EL (cell line): ENCODE measurements around the gene SMIM38.
"Not testable (repeated sequence)": the region's sequence is repeated elsewhere in the genome, so short reads cannot be mapped to it uniquely, and the experiment has no call there.

ENCODE experiments used
- DNase-seq: peaks from one replicate; pipeline ENCODE4 v3.0.0-alpha.2; 2016

SMIM38 gene

GRCh38 chr11:69141742-69142141, 14.0 kb upstream of the SMIM38 start:
- DNase-seq, result no peak

DNA sequence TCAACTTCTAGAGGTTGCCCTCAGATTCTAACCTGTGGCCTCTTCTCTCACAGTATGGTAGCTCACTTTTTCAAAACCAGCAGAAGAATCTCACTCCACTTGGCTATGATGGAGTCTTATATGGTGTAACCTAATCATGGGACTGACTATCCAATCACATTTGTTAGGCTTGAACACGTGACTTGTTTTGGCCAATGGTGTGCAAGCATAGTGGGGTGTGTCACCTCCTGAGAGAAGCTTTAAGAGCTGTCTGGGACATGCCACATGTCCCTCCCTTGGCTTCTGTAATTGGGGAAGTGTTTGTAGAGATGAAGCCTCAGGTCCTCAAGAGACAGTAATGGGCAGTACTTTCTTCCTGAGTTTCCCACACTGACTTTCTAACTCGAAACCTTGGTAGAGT, 12.8 kb upstream of the SMIM38 start:
- no peak for DNase-seq

GRCh38 chr11:69144316-69145049, 11.3 kb upstream of the SMIM38 start:
- DNase-seq, result no peak

GRCh38 chr11:69145050-69145380, 10.7 kb upstream of the SMIM38 start:
- no peak for DNase-seq

GRCh38 chr11:69148377-69148762, 7.4 kb upstream of the SMIM38 start:
- DNase-seq, result no peak

DNA sequence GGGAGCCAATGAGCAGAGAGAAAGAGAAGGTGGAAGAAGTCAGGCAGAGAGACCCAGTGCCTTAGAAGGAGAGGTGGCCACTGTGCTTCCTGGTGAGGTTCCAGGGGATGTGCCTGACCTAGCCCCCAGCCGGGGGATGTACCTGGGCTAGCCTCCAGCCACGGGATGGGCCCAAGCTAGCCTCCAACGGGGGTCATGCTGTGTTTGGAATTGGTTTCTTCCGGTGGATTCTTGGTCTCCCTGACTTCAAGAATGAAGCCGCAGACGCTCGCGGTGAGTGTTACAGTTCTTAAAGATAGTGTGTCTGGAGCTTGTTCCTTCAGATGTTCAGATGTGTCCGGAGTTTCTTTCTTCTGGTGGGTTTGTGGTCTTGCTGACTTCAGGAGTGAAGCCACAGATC, 6.9 kb upstream of the SMIM38 start:
- DNase-seq, result no peak

DNA sequence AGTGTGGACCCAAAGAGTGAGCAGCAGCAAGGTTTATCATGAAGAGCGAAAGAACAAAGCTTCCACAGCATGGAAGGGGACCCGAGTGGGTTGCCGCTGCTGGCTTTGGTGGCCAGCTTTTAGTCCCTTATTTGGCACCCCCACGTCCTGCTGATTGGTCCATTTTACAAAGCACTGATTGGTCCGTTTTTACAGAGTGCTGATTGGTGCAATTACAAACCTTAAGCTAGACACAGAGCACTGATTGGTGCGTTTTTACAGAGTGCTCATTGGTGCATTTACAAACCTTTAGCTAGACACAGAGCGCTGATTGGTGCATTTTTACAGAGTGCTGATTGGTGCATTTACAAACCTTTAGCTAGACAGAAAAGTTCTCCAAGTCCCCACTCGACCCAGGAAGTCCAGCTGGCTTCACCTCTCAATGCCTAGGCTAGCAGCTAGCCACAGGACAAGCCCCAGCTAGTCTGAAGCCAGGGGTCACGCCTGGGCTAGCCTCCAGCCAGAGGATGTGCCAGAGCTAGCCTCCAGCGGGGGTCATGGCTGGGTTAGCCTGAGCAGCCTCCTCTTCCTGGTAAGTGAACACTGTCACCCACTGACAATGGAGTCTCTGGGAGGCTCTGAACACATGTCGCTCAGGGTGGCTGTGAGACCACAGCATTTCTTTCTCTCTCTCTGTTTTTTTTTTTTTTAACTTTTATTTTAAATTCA, 6.2 kb upstream of the SMIM38 start:
- DNase-seq, result not testable (repeated sequence)

- DNase-seq, result no peak
Observed at GRCh38 chr11:69150175-69150574, 5.6 kb upstream of the SMIM38 start.

GRCh38 chr11:69151836-69152235, 3.9 kb upstream of the SMIM38 start:
- DNase-seq, result no peak

DNA sequence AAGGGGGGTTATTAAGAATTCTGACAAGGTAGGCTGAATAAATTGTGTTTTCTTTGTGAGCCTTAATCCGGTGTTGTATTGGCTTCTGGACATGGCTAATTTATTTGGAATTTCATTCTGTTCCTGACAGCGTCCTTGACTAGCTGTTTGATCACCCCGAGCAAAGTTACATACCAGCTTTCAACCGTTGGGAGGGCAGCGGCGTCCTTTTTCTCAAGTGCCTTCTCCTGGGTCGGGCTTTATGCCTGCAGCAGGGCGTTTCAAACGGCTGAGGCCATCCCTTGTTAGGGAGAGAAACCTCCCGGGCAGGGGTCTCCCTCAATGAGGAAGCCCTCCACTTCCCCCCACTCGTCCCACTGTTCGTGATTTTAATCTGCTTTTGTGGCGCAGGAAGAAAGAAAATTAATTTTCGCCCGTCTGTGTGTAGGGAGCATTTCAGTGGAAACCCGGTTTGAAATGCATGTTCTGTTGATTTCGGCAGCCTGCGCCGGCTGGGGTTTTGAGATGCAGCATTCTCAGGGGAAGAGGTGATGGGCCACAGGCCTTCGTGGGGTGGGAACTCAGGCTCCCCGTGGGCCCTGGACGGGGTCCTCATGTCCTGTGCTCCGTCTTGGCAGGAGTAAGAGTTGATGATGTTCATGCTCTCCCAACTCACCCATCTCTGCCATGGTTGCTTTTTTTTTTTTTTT, 2.9 kb upstream of the SMIM38 start:
- DNase-seq, result no peak

GRCh38 chr11:69153661-69154060, 2.1 kb upstream of the SMIM38 start:
- peak; percentile 45 for DNase-seq

DNA sequence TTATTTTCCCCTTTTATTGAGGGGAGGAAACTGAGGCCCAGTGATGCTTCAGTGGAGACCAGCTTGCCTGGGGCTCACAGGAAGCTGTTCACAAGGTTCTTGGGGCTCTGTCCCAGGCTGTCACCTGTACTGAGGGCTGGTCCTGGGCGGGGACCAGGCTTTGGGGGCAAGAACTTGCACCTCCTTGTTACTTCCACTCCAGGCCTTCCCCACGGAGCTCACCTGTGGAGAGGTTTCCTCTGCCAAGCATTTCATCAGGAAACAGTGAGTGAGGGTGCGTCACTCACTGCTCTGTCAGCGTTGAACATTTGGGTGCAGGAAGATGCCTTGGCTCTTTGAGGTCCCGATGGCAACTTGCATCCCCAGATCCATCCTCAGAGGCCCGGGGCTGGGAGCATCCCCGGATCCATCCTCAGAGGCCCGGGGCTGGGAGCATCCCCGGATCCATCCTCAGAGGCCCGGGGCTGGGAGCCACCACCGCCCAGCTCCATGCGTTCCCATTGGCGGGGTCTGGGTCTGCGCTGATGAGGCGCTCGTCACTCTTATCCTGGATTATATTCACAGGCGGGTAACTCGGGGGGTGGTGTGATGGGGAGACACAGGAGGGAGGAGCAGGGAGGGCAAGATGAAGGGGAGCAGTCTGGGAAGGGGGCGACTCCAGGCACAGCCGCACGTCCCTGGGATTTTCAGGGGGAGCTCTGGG, 1.4 kb upstream of the SMIM38 start:
- DNase-seq, result no peak

- DNase-seq, result no peak
Observed at GRCh38 chr11:69154938-69155301, 815 bp upstream of the SMIM38 start.

DNA sequence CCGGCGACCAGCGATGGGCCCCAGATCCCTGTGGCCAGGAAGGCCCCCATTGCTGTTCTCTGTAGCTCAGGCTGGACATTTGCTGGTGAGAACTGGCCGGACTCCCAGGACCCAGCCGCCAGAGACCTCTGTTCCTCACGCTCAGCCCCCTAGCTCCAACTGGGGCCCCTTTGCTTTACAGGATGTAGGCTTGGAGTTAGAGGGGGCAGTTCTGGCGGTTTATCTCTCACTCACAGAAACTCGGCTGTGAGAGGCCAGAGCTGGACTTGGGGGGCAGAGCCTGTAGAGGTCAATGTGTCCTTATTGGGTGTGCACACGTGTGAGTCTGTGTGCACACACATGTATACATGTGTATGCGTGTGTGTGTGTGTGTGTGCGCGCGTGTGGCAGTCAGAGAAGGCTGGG, 502 bp downstream of the SMIM38 start:
- DNase-seq, result no peak

GRCh38 chr11:69156673-69157155, 979 bp downstream of the SMIM38 start:
- DNase-seq, result peak; percentile 31

GRCh38 chr11:69157156-69157821, 1.6 kb downstream of the SMIM38 start:
- peak; percentile 68 for DNase-seq

GRCh38 chr11:69157822-69158231, 2.1 kb downstream of the SMIM38 start:
- no peak for DNase-seq

DNA sequence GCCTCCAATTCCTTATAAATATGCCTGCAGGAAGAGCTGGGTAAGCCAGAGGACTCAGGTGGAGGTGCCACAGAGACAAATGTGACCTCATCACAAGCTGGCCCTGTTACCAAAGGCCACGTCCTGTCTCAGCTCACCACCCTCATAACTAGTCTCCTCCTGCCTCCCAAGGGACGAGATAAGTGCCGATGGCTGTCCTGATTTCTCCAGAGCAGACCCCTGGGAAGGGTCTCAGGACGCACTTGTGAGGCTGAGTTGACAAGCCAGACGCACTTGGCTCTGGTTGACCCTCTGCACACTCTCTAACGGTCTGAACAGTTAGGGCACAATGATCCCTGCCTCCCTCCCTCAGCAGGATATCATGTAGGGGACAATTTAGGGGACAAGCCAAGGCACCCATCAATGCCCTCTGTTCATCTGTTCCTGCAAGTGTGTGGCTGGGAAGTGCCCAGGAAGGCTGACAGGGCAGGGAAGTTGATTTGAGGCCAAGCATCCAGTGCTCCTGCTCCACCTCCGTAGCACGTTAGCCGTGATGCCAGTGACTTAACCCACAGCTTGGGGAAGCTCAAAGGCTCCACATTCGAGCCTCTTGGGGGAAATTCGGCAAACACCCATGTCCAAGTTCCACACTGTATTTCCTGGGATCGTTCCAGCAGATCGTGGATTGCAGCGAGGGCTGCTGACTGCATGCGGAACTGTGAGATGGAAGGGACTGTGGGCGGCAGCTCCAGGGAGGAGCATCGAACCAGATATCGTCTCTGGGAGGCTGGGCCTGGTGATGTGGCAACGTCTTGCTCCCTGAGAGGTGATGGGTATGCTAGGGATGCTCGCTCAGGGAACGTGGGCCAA, 2.8 kb downstream of the SMIM38 start:
- no peak for DNase-seq

DNA sequence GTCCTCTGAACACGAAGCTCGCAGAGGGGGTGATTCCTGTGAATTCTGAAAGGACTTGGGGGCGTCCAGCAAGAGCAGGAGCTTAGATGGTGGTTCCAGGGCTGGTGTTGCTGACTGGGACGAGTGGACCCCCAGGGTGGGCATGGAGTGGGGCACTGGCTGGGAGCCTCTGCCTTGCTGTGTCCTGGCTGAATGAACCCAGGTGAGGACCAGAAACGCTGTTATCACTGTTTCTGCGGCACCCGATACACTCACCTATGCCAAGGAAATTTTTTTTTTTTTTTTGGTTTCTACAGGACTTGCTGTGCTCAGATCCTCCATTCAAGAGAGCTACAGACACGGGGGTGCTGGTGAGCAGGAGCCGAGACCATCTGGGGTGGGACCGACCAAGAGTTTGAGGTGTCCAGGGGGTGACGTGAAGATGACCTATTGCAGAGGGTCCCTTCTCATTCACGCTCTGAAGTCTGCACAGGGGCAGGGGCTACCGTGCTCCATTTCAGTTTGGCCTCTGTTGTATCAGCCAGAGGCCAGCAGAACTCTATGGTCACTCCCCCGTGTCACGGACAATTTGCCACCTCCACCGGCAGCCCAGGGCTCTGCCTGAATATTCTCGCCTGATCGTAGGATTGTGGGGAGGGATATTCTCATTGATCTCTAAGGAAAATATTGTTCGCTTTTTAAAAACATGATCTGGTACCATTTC, 3.6 kb downstream of the SMIM38 start:
- DNase-seq, result no peak

- no peak for DNase-seq
Observed at GRCh38 chr11:69160296-69161116, 4.8 kb downstream of the SMIM38 start.

GRCh38 chr11:69161117-69161407, 5.3 kb downstream of the SMIM38 start:
- DNase-seq, result no peak
